Endothelial cell of umbilical vein (primary cell): ENCODE measurements around the gene CCDC28A. TPM values are rescaled to one million over a fixed set of nuclear protein-coding genes. Genes with fewer than 3 reads are reported as not detected.

ENCODE experiments used
- BruUV-seq: library from RNA; stranded (reverse); fragments of 400-500 nt; replicated peaks from 2 replicates; lab custom pipeline; 2021; lab: Mats Ljungman, UMichigan
- CTCF ChIA-PET: fragments of 300-600, 350-600 bp; sonication (Branson Sonifier 250); formaldehyde crosslinking; loops from one replicate; lab custom pipeline; 2021; ENCODE audit warnings: antibody characterized with exemption, inconsistent platforms; lab: Charles Lee
- POLR2A ChIA-PET: fragments of 300-600, 350-600 bp; sonication (Branson Sonifier 250); formaldehyde crosslinking; loops from one replicate; lab custom pipeline; 2021; ENCODE audit warnings: antibody characterized with exemption, inconsistent platforms; lab: Charles Lee
- DNase-seq: peaks from one replicate; pipeline ENCODE4 v3.0.0-alpha.2; 2011; ENCODE audit warnings: low read depth, low spot score
- FAIRE-seq: peaks from 2 replicates; lab custom pipeline; 2011; peaks lifted over from hg19 to GRCh38; lab: Jason Lieb, UNC
- H2AFZ ChIP-seq: 2 replicates; pipeline ENCODE4 v1.6.0; 2012; ENCODE audit warnings: low read depth, low read length, control low read depth, inconsistent platforms
- H3K27ac ChIP-seq: 2 replicates; pipeline ENCODE4 v1.5.1; 2011; ENCODE audit warnings: low read depth, mild to moderate bottlenecking, control low read depth, low read length, moderate library complexity; ENCODE audit not compliant: insufficient read depth
- H3K27me3 ChIP-seq, 2 experiments: 2 replicates each; pipeline versions ENCODE4 v1.6.0 to v1.6.1; 2011; ENCODE audit warnings: low read length in 2 of 2, mixed read lengths in 1 of 2; ENCODE audit not compliant: control insufficient read depth in 2 of 2, insufficient read depth in 2 of 2
- H3K36me3 ChIP-seq, 2 experiments: 2 replicates in 1 of 2; 3 replicates in 1 of 2; pipeline ENCODE4 v1.5.1; 2011; ENCODE audit warnings: low read length in 2 of 2, mild to moderate bottlenecking in 1 of 2, moderate library complexity in 1 of 2; ENCODE audit not compliant: control insufficient read depth in 2 of 2, insufficient read depth in 2 of 2; ENCODE audit errors: extremely low read depth in 1 of 2
- H3K4me1 ChIP-seq: 3 replicates; pipeline ENCODE4 v1.5.1; 2011; ENCODE audit warnings: mild to moderate bottlenecking, low read length; ENCODE audit not compliant: control insufficient read depth, insufficient read depth; ENCODE audit errors: extremely low read depth
- H3K4me2 ChIP-seq: 2 replicates; pipeline ENCODE4 v1.6.1; 2011; ENCODE audit warnings: low read length, control low read depth, mixed read lengths; ENCODE audit not compliant: insufficient read depth
- H3K4me3 ChIP-seq, 3 experiments: fragments of 200-600 bp in 1 of 3; sonication (generic), shearing (Covaris generic) in 1 of 3; replicated peaks in 1 of 3; 2 replicates each; pipeline ENCODE4 v1.5.1; 2011 to 2016; ENCODE audit warnings: control low read depth in 3 of 3, low read length in 3 of 3, mild to moderate bottlenecking in 2 of 3, inconsistent platforms in 1 of 3, low read depth in 1 of 3, moderate library complexity in 1 of 3; ENCODE audit not compliant: insufficient read depth in 1 of 3
- H3K79me2 ChIP-seq: 2 replicates; pipeline ENCODE4 v1.6.0; 2012; ENCODE audit warnings: low read length, inconsistent platforms; ENCODE audit not compliant: control insufficient read depth, insufficient read depth
- H3K9ac ChIP-seq: replicated peaks from 2 replicates; pipeline ENCODE3; 2011; ENCODE audit warnings: low read length, control low read depth; ENCODE audit not compliant: insufficient read depth; ENCODE audit errors: extremely low read depth
- H3K9me1 ChIP-seq: replicated peaks from 3 replicates; pipeline ENCODE4 v1.6.0; 2011; ENCODE audit warnings: mild to moderate bottlenecking, low read length; ENCODE audit not compliant: control insufficient read depth, insufficient read depth; ENCODE audit errors: extremely low read depth
- H3K9me3 ChIP-seq: replicated peaks from 2 replicates; pipeline ENCODE4 v1.5.1; 2012; ENCODE audit warnings: low read length, inconsistent platforms; ENCODE audit not compliant: control insufficient read depth, insufficient read depth
- H4K20me1 ChIP-seq: replicated peaks from 2 replicates; pipeline ENCODE3; 2011; ENCODE audit warnings: mild to moderate bottlenecking, low read length; ENCODE audit not compliant: control insufficient read depth, insufficient read depth; ENCODE audit errors: extremely low read depth
- EZH2 ChIP-seq: IDR thresholded peaks from 2 replicates; pipeline ENCODE4 v1.6.1; 2012; ENCODE audit warnings: borderline replicate concordance, low read depth, mild to moderate bottlenecking, moderate library complexity, low read length, inconsistent platforms; ENCODE audit not compliant: severe bottlenecking
- FOS ChIP-seq: IDR thresholded peaks from 2 replicates; pipeline ENCODE4 v1.6.1; 2011; ENCODE audit warnings: mild to moderate bottlenecking, low read length, moderate library complexity, borderline replicate concordance; ENCODE audit not compliant: insufficient read depth
- GATA2 ChIP-seq: IDR thresholded peaks from 2 replicates; pipeline ENCODE4 v1.7.0; 2011; ENCODE audit warnings: low read depth, mild to moderate bottlenecking, moderate library complexity, mixed read lengths, low read length; ENCODE audit not compliant: insufficient read length, insufficient read depth
- JUN ChIP-seq: IDR thresholded peaks from 2 replicates; pipeline ENCODE4 v1.6.1; 2011; ENCODE audit warnings: borderline replicate concordance, low read depth; ENCODE audit not compliant: insufficient read length, insufficient read depth
- MAX ChIP-seq: IDR thresholded peaks from 2 replicates; pipeline ENCODE4 v1.6.1; 2011; ENCODE audit not compliant: insufficient read depth, insufficient read length
- MYC ChIP-seq: IDR thresholded peaks from one replicate; pipeline ENCODE4 v1.6.1; 2011; ENCODE audit warnings: mild to moderate bottlenecking, low read depth, low read length
- POLR2A ChIP-seq: IDR thresholded peaks from 2 replicates; pipeline ENCODE4 v1.6.1; 2012; ENCODE audit warnings: low read depth, mild to moderate bottlenecking, control low read depth, low read length
- POLR2AphosphoS5 ChIP-seq: IDR thresholded peaks from 2 replicates; pipeline ENCODE4 v1.6.1; 2012; ENCODE audit warnings: low read depth, mild to moderate bottlenecking, control low read depth, low read length, moderate library complexity; ENCODE audit not compliant: insufficient read depth
- dilution Hi-C: fragments of 300-500 bp; cut with MboI; formaldehyde crosslinking; loops from one replicate; pipeline ENCODE4 v1.15.0; 2019; ENCODE audit warnings: low sequenced_read_pairs; ENCODE audit not compliant: extremely low pct_ligation_motif_present
- intact Hi-C: fragments of 100-400 bp; cut with micrococcal nuclease; formaldehyde crosslinking; loops from one replicate; pipeline ENCODE4 v1.10.0; 2022
- polyA plus RNA-seq, 4 experiments: library from polyadenylated mRNA; depleted of rRNA in 3 of 4; stranded (reverse) in 3 of 4; unstranded in 1 of 4; fragments of >200 nt; gene quantifications; 2 replicates each; pipeline versions ENCODE4 v1.2.1 to v1.2.3, GENCODE V29; 2011 to 2012; ENCODE audit warnings: missing spikeins in 1 of 4
- total RNA-seq: library from RNA; stranded (reverse); gene quantifications from 2 replicates; pipeline ENCODE4 v1.2.3, GENCODE V29; 2021
- TF ChIP-seq, protein P1 (sequence below), 2 donors: IDR thresholded peaks; 1 replicate in 1 of 2; 2 replicates in 1 of 2; pipeline ENCODE4 v1.5.1; 2011; ENCODE audit warnings: low read length in 2 of 2, mild to moderate bottlenecking in 2 of 2, moderate library complexity in 2 of 2, control low read depth in 1 of 2, inconsistent platforms in 1 of 2, low read depth in 1 of 2; ENCODE audit not compliant: insufficient read depth in 1 of 2; ENCODE audit errors: extremely low read depth in 1 of 2

The CCDC28A gene
- total and polyA plus RNA-seq, 2 donors (not counting 3 experiments of a cell fraction or from before 2014, with no cell fraction given) = 11.1 to 12.8 TPM

- peaks cover 6% of the 10 kb centered on the region for H3K4me1 ChIP-seq
- H3K9me3 ChIP-seq = no peaks in the 10 kb centered on the region
- no TSS peak for BruUV-seq
- H3K4me2 ChIP-seq = no peak overlapping the region
- no peak overlapping the region for H3K9ac ChIP-seq
- no peak for FAIRE-seq
- no peak overlapping the region for H3K4me3 ChIP-seq
- no peaks in the 10 kb centered on the region for H3K27me3 ChIP-seq
- TF ChIP-seq FOS = no peak
- TF ChIP-seq POLR2AphosphoS5 = no peak
- no peak for TF ChIP-seq EZH2
- TF ChIP-seq, protein P1, sequence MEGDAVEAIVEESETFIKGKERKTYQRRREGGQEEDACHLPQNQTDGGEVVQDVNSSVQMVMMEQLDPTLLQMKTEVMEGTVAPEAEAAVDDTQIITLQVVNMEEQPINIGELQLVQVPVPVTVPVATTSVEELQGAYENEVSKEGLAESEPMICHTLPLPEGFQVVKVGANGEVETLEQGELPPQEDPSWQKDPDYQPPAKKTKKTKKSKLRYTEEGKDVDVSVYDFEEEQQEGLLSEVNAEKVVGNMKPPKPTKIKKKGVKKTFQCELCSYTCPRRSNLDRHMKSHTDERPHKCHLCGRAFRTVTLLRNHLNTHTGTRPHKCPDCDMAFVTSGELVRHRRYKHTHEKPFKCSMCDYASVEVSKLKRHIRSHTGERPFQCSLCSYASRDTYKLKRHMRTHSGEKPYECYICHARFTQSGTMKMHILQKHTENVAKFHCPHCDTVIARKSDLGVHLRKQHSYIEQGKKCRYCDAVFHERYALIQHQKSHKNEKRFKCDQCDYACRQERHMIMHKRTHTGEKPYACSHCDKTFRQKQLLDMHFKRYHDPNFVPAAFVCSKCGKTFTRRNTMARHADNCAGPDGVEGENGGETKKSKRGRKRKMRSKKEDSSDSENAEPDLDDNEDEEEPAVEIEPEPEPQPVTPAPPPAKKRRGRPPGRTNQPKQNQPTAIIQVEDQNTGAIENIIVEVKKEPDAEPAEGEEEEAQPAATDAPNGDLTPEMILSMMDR (IDR thresholded peaks at IDR 0.05; ENCODE audit: extremely low read depth in 1 of 2, insufficient read depth in 1 of 2, low read depth in 1 of 2, low read length in 2 of 2) = no peak
- TF ChIP-seq JUN = no peak
- DNase-seq = no peak
- H2AFZ ChIP-seq = no peak overlapping the region
- no peak overlapping the region for H3K27ac ChIP-seq
- ChIA-PET CTCF (no interaction called here), POLR2A (no interaction called here)
- H4K20me1 ChIP-seq = no peaks in the 10 kb centered on the region
- H3K36me3 ChIP-seq = no peaks in the 10 kb centered on the region
- intact Hi-C loops (no loop called here), dilution Hi-C loops (no loop called here)
- H3K9me1 ChIP-seq = no peaks in the 10 kb centered on the region
- no peaks in the 10 kb centered on the region for H3K79me2 ChIP-seq
Measured at GRCh38 chr6:138785079-138785478, 11.5 kb downstream of the CCDC28A start.

GRCh38 chr6:138785980-138786379 lies 12.4 kb downstream of the CCDC28A start:
- Histone ChIP-seq H3K4me3 (no peak overlapping the region), H3K27me3 (no peaks in the 10 kb centered on the region), H3K4me1 (peaks cover 6% of the 10 kb centered on the region), H3K79me2 (no peaks in the 10 kb centered on the region), H2AFZ (no peak overlapping the region), H3K27ac (no peak overlapping the region), H4K20me1 (no peaks in the 10 kb centered on the region), H3K9me1 (no peaks in the 10 kb centered on the region), H3K9me3 (no peaks in the 10 kb centered on the region), H3K4me2 (no peak overlapping the region), H3K36me3 (peaks cover 0 to 1% of the 10 kb centered on the region in 2 experiments), H3K9ac (no peak overlapping the region)
- intact Hi-C loops = no loop called here
- no peak for DNase-seq
- dilution Hi-C loops = no loop called here
- TF ChIP-seq MAX (no peak), EZH2 (no peak), JUN (no peak), FOS (no peak), MYC (no peak), GATA2 (no peak), POLR2AphosphoS5 (no peak), POLR2A (no peak)
- TF ChIP-seq, protein P1 (IDR thresholded peaks at IDR 0.05; ENCODE audit: extremely low read depth in 1 of 2, insufficient read depth in 1 of 2, low read depth in 1 of 2, low read length in 2 of 2) = no peak
- FAIRE-seq = no peak
- CTCF ChIA-PET = no interaction called here
- BruUV-seq = no TSS peak
- POLR2A ChIA-PET = no interaction called here
